Hypothalamus (tissue), 51 donors: ENCODE measurements around the gene LRBA.

Experiments
- DNase-seq, 51 donors: peaks; one replicate each; lab custom pipeline; 2025; lab: John Stamatoyannopoulos, UW

Gene LRBA

DNA sequence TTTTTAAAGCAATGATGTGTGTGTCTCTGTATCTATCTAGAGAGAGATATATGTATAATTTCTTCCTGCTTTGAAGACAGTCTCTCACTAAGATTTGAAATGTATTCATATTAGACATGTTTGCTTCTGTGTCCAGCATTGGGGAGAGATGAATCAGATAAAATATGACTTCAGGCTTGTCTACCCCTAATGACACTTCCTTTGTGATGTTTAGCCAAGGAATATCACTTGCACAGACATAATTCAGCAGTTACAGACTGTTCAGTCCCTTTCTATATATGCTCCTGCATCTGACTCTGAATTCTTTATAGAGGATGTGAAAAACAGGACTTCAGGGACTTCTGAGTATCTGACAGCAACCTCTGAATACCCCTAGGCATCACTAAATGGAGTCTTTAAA, 778.5 kb downstream of the LRBA start:
- no peak for DNase-seq

DNA sequence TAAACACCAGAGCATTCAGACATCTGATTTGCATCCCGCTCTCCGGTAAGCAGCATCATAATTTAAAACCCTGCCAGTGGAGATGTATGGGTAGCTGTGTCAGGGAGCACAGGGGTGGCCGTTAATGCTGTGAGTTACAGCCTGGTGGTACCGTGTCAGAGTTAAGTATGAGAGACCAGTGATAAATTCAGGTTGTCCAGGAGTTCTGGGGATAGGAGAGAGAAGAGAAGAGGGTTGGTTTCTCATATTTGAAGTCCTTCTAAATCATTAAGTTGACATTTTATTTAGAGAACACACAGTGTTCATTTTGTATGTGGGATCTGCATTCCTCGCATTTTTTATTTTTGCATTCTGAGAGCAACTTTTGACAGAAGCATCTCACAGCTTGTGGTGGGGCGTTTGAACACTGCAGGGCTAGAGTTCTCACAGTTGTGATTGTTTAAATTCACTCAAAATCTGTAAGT, 779.2 kb downstream of the LRBA start:
- DNase-seq: no peak

DNA sequence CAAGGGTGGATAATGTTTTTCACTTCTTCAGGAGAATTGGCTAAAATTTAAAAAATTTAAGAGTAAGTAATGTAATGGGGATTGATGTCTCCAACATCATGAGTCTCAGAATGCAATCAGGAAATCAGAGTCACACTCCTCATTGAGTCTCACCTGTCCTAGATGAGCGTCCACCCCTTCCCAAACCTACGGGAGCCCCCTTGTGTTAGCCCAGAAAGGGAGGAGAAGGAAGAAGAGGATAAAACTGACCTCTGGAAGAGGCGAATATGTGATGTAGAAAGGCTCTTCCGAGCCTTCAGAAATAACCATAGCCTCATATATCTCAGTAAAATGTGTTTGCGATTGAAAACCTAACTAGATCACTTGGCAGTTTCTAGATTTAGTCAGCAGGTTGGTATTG, 779.8 kb downstream of the LRBA start:
- no peak for DNase-seq

DNA sequence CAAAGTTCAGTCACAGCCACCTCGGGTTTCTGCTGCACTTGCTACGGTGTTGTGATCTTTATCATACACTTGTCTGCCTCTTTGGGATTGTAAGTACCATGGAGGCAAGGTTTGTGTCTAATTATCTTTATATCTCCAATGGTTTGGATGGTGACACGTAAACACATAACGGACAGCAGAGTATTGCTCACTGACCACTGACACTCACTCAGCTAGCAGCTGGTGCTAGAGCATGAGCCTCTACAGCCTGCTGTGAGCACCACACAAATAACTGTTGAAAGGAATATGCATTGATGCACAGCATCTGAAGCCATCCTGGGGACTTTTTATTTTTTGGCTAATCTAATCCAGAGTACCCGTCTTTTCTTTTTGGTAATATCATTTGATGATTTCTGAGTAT, 780.8 kb downstream of the LRBA start:
- DNase-seq: no peak

DNA sequence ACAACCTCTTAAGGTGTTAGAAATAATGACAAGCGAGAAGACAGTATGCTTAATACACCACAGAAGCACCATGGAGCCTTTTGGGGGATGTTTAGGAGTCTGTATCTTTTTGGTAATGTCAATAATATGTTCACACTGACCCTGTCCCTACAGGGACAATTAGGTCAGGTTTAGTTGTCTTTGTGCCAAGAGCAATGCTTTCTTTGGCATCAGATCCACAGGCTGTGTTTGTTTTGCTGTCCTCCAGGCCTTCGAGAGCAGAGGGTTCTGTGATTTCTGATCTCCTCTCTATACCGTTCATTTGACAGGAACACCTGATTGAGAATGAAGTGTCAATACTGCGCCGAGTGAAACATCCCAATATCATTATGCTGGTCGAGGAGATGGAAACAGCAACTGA, 783.1 kb downstream of the LRBA start:
- DNase-seq: no peak

DNA sequence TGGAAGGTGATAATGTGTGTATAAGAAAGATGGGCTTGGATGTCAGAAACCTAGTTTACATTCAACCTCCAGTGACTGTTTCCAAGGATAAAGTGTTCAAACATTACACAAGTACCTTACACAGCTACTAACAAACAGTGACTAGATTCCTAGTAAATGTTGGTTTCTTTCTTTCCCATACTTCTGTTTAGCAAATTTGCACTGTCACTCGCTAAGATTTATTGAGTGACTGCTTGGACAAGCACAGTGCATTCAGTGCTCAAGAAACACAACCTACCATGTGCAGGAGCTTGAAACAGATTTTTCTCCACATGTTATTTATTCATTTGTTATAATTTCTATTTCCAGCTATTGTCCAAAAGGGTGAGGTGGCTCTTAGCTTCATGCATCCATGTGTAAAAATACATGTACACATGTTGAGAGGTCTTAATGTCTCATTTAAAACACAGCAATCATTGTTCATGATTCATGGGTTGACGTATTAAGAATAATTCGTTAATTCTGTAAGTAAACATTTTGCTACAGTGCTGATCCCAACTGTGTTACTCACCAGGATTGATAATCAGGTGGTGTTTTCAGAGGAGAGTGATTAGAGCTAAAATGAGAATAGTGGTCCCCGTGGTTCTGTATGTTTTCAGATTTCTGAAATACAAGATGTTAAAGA, 783.8 kb downstream of the LRBA start:
- no peak for DNase-seq

DNA sequence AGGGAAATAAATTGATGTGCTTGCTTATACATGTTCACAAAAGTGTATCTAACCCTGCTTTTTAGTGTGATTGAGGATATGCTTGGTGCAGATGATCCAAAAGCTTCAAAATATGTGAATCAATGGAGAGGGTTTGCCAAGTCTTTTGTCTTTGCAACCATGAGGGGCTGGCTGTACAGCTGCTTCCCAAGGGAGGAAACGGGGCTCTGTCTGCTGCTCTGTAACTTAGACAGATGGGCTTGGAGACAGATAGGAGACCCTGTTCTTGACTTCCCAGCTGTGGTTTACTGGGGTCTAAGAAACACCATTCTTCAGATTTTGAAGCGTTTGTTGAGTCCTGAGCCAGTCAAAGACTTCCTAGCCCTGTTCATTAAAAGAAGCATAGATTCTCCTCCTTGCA, 784.5 kb downstream of the LRBA start:
- no peak for DNase-seq

DNA sequence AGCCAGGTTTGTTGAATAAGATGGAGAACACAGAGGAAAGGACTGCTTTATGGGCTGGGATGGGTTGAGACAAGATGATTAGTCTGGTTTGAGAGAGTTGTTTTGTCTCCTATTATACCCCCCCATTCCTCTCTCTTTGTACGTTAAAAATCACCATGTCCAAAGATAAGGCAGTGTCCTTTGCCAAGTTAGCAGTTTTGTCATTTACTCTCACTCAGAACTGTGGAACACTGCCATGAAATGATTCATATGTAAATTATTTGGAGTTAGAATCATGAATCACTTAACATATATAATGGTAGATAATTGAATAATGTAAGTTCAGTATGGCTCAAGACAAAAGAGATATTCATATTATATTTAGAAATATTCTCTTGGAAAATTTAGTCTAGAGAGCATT, 785.6 kb downstream of the LRBA start:
- DNase-seq: no peak

DNA sequence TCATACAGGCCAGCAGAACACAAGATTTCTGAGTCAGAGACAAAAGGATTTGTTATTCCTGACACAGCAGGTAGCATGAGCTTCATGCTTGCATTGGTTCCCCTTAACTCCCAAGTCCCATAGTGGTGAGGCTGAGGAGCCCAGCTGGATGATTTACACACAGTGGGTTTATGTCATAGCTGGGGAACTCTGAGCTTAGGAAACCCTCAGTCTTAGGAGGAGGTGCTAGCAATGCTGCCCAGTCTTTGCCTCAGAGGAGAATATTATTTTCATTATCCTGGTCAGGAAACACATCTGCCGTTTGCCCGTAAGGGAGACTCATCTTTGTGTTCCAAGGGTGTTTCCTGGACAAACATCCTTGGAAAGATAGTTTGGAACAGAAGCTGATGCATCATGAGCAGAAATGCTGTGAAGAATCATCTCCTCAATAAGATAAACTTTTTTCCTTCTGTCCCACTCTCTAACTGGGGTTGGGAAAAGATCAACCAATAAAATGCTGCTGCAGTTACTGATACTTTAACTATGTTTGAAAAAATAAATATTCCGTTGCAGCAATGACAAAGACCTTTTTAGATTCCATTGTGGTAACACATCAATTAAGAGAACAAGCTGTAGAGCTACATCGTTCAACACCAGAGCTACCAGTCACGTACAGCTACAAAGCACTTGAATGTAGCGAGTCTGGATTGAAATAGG, 790.0 kb downstream of the LRBA start:
- no peak for DNase-seq

DNA sequence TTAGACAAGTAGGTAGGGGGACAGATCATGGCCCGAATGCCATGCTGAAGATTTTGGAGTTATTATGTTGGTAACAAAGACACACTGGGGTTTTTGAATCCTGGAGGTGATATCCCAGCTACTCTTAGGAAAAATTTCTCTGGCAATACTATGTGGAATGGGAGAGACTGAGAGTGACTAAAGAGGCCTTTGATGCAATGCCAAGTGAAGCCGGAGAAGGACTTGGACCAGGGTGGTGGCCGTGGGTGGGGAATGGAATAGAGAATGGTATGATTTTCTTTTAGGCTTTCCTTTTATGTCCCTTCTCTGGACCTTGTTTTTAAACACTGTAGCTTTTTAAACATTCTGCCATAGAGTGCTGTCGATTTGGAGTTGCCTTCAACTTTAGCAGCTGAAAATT, 795.2 kb downstream of the LRBA start:
- DNase-seq: no peak

DNA sequence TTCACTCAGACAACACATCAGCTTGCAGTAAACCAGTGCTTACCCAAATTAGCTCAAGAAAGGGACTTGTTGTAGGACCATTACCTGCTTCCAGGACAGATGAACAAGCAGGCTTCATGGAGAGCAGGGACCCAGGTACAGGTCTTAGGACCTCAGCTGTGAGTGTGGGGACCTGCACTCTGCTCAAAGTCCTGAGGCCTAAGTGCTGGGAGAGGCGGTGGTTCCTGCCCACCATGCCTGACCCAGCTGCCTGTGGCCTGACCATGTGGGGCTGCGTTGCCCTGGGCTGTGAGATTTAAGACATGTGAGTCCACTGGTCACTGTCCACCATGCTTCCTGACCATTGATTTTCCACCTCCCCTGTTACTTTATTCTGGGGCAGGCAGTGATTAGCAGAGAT, 796.6 kb downstream of the LRBA start:
- DNase-seq: no peak

DNA sequence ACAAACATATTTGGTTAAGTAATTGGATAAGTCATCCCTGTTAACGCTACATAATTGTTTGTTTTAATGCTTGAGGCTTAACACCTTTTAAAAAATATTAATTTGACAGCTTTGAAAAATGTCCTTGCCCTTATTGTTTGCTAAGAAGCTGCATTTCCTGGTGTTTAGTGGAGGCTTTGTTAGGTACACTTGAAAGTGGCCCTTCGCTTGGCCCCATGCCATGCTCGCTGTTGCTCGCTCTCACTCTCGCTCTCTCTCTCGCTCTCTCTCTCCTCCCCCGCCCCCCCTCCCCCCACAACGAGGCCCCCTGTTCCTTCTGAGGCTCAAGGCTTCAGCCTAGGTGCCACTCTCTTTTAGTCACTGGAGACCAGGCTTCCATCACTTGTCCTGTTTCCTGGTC, 797.3 kb downstream of the LRBA start:
- DNase-seq: peak in 22 of 51 donors; percentile 6 to 48 (median 18)

DNA sequence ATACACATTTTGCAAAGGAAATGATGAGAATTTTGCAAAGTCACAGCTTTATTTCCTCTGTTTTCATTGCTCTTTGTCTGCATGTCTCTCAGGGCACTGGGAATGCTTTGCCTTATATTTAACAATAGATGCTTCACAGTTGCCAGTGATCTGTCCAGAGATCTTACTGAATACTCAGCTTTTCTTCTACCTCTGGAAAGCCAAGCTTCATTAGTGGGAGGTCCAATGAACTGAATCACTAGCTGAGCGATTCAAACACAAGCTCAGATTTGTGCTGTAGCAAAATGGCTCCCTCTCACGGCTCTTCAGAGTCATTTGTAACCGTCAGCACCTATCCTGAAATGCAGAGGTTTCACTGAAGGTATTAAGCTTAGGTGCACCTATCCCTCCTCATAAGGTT, 797.9 kb downstream of the LRBA start:
- peak in 22 of 51 donors; percentile 4 to 79 (median 29) for DNase-seq

DNA sequence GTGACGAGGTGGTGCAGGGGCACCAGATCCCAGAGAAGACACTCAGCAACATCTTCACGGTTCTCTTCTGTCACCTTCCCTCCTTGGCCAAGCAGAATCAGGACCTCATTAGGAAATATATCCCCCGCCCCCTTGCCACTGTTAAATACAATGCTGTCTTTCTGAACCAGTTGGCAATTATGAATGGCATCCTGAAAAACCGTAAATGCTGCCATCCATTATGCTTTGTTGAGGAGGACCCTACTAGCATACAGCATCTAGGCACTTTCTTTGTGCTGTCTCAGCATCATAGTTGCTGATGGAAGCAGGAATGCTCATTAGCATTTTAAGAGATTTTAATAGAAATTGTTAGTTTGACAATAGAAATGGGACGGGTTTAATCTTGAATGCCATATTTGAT, 798.4 kb downstream of the LRBA start:
- DNase-seq: peak in 27 of 51 donors; percentile 1 to 79 (median 25)

DNA sequence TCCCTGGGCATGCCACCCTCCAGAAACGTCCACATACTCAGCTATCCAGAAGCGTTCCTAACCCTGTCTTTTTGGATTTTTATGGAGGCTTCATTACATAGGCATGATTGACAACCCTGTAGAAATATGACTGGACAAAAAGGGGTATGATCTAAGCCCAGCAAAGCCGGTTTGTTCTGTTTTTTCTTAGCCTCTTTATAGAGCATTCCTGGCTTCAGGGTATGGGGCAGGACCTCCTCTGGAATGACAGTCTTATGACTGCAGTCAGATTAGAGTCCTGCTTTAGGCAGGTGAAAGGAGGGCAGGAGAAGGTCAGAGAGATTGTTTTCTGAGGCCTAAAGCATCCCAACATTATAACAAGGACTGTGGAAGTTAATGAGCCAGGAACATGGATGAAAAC, 799.5 kb downstream of the LRBA start:
- DNase-seq: no peak
